Endothelial cell of umbilical vein (primary cell): ENCODE measurements around the gene ZNF780A. TPM values are rescaled to one million over a fixed set of nuclear protein-coding genes. Genes with fewer than 3 reads are reported as not detected.

Experiments
- polyA plus RNA-seq, 4 experiments: library from polyadenylated mRNA; depleted of rRNA in 3 of 4; stranded (reverse) in 3 of 4; unstranded in 1 of 4; fragments of >200 nt; gene quantifications; 2 replicates each; pipeline versions ENCODE4 v1.2.1 to v1.2.3, GENCODE V29; 2011 to 2012; ENCODE audit warnings: missing spikeins in 1 of 4
- total RNA-seq: library from RNA; stranded (reverse); gene quantifications from 2 replicates; pipeline ENCODE4 v1.2.3, GENCODE V29; 2021

Gene ZNF780A
- total and polyA plus RNA-seq, 2 donors (not counting 3 experiments of a cell fraction or from before 2014, with no cell fraction given): 7.3 to 11.6 TPM

Other genes starting within 250 kb of the ZNF780A start
- gene FBL, start 244.6 kb downstream of the ZNF780A start, total RNA-seq: 271 and 277 TPM in 2 replicates
- gene FBL, start 244.6 kb downstream of the ZNF780A start, polyA plus RNA-seq: 407 and 473 TPM in 2 replicates
- gene FCGBP, start 156.3 kb downstream of the ZNF780A start, total RNA-seq: not detected in 2 replicates
- gene FCGBP, start 156.3 kb downstream of the ZNF780A start, polyA plus RNA-seq: 0.01 and 0.03 TPM in 2 replicates
- gene PSMC4, start 119.8 kb downstream of the ZNF780A start, total RNA-seq: 110 and 114 TPM in 2 replicates
- 110 and 125 TPM in 2 replicates for gene PSMC4, start 119.8 kb downstream of the ZNF780A start, polyA plus RNA-seq
- 4.3 and 4.4 TPM in 2 replicates for gene ZNF546, start 93.9 kb downstream of the ZNF780A start, total RNA-seq
- 0.33 and 1.0 TPM in 2 replicates for gene ZNF546, start 93.9 kb downstream of the ZNF780A start, polyA plus RNA-seq
- gene ZNF780B, start 34.7 kb downstream of the ZNF780A start, total RNA-seq: 13.0 and 13.5 TPM in 2 replicates
- 2.6 and 2.8 TPM in 2 replicates for gene ZNF780B, start 34.7 kb downstream of the ZNF780A start, polyA plus RNA-seq
- gene MAP3K10, start 100.5 kb upstream of the ZNF780A start, total RNA-seq: 16.5 and 19.4 TPM in 2 replicates
- gene MAP3K10, start 100.5 kb upstream of the ZNF780A start, polyA plus RNA-seq: 6.3 and 7.7 TPM in 2 replicates
- not detected in 2 replicates for gene TTC9B, start 127.4 kb upstream of the ZNF780A start, total RNA-seq
- not detected in 2 replicates for gene TTC9B, start 127.4 kb upstream of the ZNF780A start, polyA plus RNA-seq
- not detected in 2 replicates for gene CCNP, start 135.7 kb upstream of the ZNF780A start, total RNA-seq
- gene CCNP, start 135.7 kb upstream of the ZNF780A start, polyA plus RNA-seq: 0.10 TPM in 1 of 2 replicates, not detected in the other
- gene AKT2, start 194.4 kb upstream of the ZNF780A start, total RNA-seq: 65.2 and 70.1 TPM in 2 replicates
- 69.8 and 88.6 TPM in 2 replicates for gene AKT2, start 194.4 kb upstream of the ZNF780A start, polyA plus RNA-seq